K562 (cell line): ENCODE measurements around the gene C17orf50. TPM values are rescaled to one million over a fixed set of nuclear protein-coding genes. Genes with fewer than 3 reads are reported as not detected.

Source experiments
- ADNP ChIP-seq: fragments of 200-800 bp; sonication (Bioruptor generic); IDR thresholded peaks from 2 replicates; pipeline ENCODE4 v1.6.1; 2016; ENCODE audit warnings: missing genetic modification characterization, missing compliant biosample characterization
- CHD4 ChIP-seq: fragments of 200-600 bp; sonication (generic); IDR thresholded peaks from 3 replicates; pipeline ENCODE4 v1.6.1; 2012; ENCODE audit warnings: low read depth, mild to moderate bottlenecking, mixed read lengths, low read length, inconsistent platforms; ENCODE audit not compliant: insufficient read depth, insufficient replicate concordance, poor library complexity, severe bottlenecking
- ELF2 ChIP-seq: fragments of 250-450 bp; sonication (Bioruptor Pico); IDR thresholded peaks from 2 replicates; pipeline ENCODE4 v1.5.0; 2021; ENCODE audit warnings: mild to moderate bottlenecking
- ETV6 ChIP-seq, 3 experiments: fragments of 150-350 bp in 1 of 3; sonication (generic) in 1 of 3; formaldehyde crosslinking in 1 of 3; IDR thresholded peaks; 2 replicates each; pipeline versions ENCODE4 v1.6.1 to v1.8.0; 2014 to 2022; ENCODE audit warnings: borderline replicate concordance in 2 of 3, low read depth in 2 of 3, antibody characterized with exemption in 1 of 3, low read length in 1 of 3, mild to moderate bottlenecking in 1 of 3, missing genetic modification reagents in 1 of 3
- HDAC2 ChIP-seq: fragments of 450-650 bp; IDR thresholded peaks from 2 replicates; pipeline ENCODE4 v1.6.1; 2016; ENCODE audit warnings: mild to moderate bottlenecking
- MCM3 ChIP-seq: fragments of 450-650 bp; IDR thresholded peaks from 2 replicates; pipeline ENCODE4 v1.6.1; 2016
- MEIS2 ChIP-seq: fragments of 450-650 bp; IDR thresholded peaks from 2 replicates; pipeline ENCODE4 v1.6.1; 2014; ENCODE audit warnings: mild to moderate bottlenecking; ENCODE audit not compliant: partially characterized antibody
- RBM25 ChIP-seq: fragments of 200-400 bp; formaldehyde crosslinking; IDR thresholded peaks from 2 replicates; pipeline ENCODE4 v1.6.1; 2018; ENCODE audit warnings: low read length, low read depth, moderate library complexity; ENCODE audit not compliant: severe bottlenecking
- SAFB ChIP-seq: fragments of 200-400 bp; formaldehyde crosslinking; IDR thresholded peaks from 2 replicates; pipeline ENCODE4 v1.6.1; 2017; ENCODE audit warnings: low read depth, low read length, borderline replicate concordance
- SIN3A ChIP-seq, 2 experiments: fragments of 150-350 bp in 1 of 2; IDR thresholded peaks; 2 replicates each; pipeline ENCODE4 v1.6.1; 2011 to 2016; ENCODE audit warnings: borderline replicate concordance in 2 of 2, low read depth in 2 of 2, low read length in 2 of 2, mild to moderate bottlenecking in 2 of 2, moderate library complexity in 2 of 2; ENCODE audit not compliant: control insufficient read depth in 1 of 2
- SIRT6 ChIP-seq: IDR thresholded peaks from one replicate; pipeline ENCODE4 v1.6.1; 2012; ENCODE audit warnings: low read depth, mild to moderate bottlenecking, control low read depth, inconsistent platforms, low read length, moderate library complexity
- TBL1XR1 ChIP-seq, 2 experiments: IDR thresholded peaks; 2 replicates each; pipeline ENCODE4 v1.6.1; 2012; ENCODE audit warnings: improper control_type of control experiment in 2 of 2, low read length in 2 of 2, mild to moderate bottlenecking in 1 of 2
- ZFP1 ChIP-seq: fragments of 450-650 bp; formaldehyde crosslinking; IDR thresholded peaks from 2 replicates; pipeline ENCODE4 v1.4.0; 2020; ENCODE audit warnings: mild to moderate bottlenecking, mixed read lengths
- ZNF436 ChIP-seq: fragments of 250-450, 450-650 bp; sonication (Bioruptor Pico); formaldehyde crosslinking; IDR thresholded peaks from 2 replicates; pipeline ENCODE4 v1.7.0; 2020; ENCODE audit warnings: mild to moderate bottlenecking
- polyA plus RNA-seq, 8 experiments: library from polyadenylated mRNA; depleted of rRNA in 4 of 8; stranded (reverse) in 5 of 8; unstranded in 3 of 8; fragments of >200 nt; fragmentation: Nextera tagmentation in 2 of 8; fragmentation: Illumina TruSeq in 1 of 8; extraction: Ambion mirVana in 2 of 8; extraction: Trizol in 1 of 8; gene quantifications; 2 replicates each; pipeline versions ENCODE4 v1.2.1 to v1.2.3, GENCODE V29; 2011 to 2014; ENCODE audit warnings: inconsistent platforms in 1 of 8, missing spikeins in 1 of 8
- total RNA-seq, 7 experiments: library from RNA; depleted of rRNA in 6 of 7; stranded (reverse); fragments of >200 nt in 6 of 7; fragmentation: Illumina TruSeq in 2 of 7; extraction: Trizol in 2 of 7; gene quantifications; 2 replicates each; pipeline versions ENCODE4 v1.2.1 to v1.2.3, GENCODE V29; 2011 to 2021; ENCODE audit warnings: low replicate concordance in 1 of 7
- TF ChIP-seq, protein P1 (sequence below): fragments of 450-650 bp; IDR thresholded peaks from 2 replicates; pipeline ENCODE4 v1.6.1; 2016; ENCODE audit warnings: low read depth, mild to moderate bottlenecking, moderate library complexity
- TF ChIP-seq, protein P2 (sequence below), 2 experiments: fragments of 450-650 bp in 1 of 2; sonication (generic) in 1 of 2; formaldehyde crosslinking; conservative IDR thresholded peaks; 2 replicates each; pipeline versions ENCODE4 v1.4.0 to v1.8.1; 2020 to 2022; ENCODE audit warnings: mild to moderate bottlenecking in 1 of 2, missing genetic modification reagents in 1 of 2
- TF ChIP-seq, protein P3 (sequence below): fragments of 250-450 bp; sonication (Bioruptor Pico); IDR thresholded peaks from 2 replicates; pipeline ENCODE4 v1.5.1; 2021; ENCODE audit warnings: mild to moderate bottlenecking
- TF ChIP-seq, protein P4 (sequence below): sonication (generic); formaldehyde crosslinking; IDR thresholded peaks from 2 replicates; pipeline ENCODE4 v1.8.0; 2022; ENCODE audit warnings: mild to moderate bottlenecking, missing genetic modification reagents

C17orf50 gene
- total and polyA plus RNA-seq, 9 of the 15 experiments (the other 6 are each of a cell fraction or from before 2014, with no cell fraction given) = not detected

DNA sequence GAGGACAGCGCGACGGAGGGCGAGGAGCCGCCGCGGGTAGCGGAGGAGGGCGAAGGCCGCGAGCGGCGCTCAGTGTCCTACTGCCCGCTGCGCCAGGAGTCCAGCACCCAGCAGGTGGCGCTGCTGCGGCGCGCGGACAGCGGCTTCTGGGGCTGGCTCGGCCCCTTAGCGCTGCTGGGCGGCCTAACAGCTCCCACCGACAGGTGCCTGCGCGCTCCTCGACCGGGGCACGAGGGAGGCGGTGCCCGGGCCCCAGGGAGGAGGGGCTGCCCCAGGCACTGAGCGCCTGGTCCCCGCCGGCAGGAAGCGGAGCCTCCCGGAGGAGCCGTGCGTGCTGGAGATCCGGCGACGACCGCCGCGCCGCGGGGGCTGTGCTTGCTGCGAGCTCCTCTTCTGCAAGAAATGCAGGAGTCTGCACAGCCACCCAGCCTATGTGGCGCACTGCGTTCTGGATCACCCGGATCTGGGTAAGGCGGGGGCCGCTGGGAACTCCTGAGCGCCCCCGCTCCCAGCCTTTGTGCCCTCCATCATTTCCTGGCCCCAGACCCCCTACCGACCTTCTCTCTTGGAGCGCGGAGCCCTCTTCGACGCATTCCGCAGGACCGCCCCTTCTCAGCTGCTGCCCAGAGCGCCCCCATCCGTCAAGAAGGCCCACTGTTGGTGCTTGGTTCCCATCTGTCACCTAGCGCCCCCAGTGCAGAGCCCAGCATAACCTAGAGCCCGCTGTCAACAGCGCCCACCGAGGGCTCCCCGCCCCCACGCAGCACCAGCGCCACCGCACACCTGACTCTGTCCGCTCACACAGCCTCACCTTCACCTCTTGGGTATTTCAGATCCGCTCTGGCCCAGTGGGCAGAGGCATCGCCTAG is 3.7 kb downstream of the C17orf50 start (continued):
- TF ChIP-seq, protein P1, sequence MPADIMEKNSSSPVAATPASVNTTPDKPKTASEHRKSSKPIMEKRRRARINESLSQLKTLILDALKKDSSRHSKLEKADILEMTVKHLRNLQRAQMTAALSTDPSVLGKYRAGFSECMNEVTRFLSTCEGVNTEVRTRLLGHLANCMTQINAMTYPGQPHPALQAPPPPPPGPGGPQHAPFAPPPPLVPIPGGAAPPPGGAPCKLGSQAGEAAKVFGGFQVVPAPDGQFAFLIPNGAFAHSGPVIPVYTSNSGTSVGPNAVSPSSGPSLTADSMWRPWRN = no peak
- TF ChIP-seq CHD4 (no peak), ETV6 (IDR thresholded peaks at IDR 0.05; ENCODE audit: borderline replicate concordance in 1 of 2, low read depth in 2 of 2, low read length in 1 of 2) (no peak), ETV6 (CRISPR knock-in tag; IDR thresholded peaks at IDR 0.05; ENCODE audit: borderline replicate concordance) (no peak), SAFB (peak; percentile 11; the same call in 1 of the 2 replicates), ZNF436 (CRISPR knock-in tag) (no peak), RBM25 (peak; percentile 61), ADNP (no peak), ZFP1 (CRISPR knock-in tag) (no peak), TBL1XR1 (IDR thresholded peaks at IDR 0.05; ENCODE audit: low read length in 2 of 2) (0 out of 4 replicates have a peak, but pooled peaks of 1 of the 2 experiments have one; percentile 26), MCM3 (no peak), SIRT6 (no peak), HDAC2 (no peak), MEIS2 (peak; percentile 6), SIN3A (IDR thresholded peaks at IDR 0.05; ENCODE audit: borderline replicate concordance in 2 of 2, control insufficient read depth in 1 of 2, low read depth in 2 of 2, low read length in 2 of 2) (no peak), ELF2 (CRISPR knock-in tag) (no peak)
- TF ChIP-seq, protein P2, sequence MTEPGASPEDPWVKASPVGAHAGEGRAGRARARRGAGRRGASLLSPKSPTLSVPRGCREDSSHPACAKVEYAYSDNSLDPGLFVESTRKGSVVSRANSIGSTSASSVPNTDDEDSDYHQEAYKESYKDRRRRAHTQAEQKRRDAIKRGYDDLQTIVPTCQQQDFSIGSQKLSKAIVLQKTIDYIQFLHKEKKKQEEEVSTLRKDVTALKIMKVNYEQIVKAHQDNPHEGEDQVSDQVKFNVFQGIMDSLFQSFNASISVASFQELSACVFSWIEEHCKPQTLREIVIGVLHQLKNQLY (CRISPR knock-in tag; conservative IDR thresholded peaks at IDR 0.05) = no peak
- TF ChIP-seq, protein P3, sequence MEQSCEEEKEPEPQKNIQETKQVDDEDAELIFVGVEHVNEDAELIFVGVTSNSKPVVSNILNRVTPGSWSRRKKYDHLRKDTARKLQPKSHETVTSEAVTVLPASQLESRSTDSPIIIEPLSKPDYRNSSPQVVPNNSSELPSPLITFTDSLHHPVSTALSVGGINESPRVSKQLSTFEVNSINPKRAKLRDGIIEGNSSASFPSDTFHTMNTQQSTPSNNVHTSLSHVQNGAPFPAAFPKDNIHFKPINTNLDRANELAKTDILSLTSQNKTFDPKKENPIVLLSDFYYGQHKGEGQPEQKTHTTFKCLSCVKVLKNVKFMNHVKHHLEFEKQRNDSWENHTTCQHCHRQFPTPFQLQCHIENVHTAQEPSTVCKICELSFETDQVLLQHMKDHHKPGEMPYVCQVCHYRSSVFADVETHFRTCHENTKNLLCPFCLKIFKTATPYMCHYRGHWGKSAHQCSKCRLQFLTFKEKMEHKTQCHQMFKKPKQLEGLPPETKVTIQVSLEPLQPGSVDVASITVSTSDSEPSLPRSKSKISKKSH (CRISPR knock-in tag) = no peak
- TF ChIP-seq, protein P4, sequence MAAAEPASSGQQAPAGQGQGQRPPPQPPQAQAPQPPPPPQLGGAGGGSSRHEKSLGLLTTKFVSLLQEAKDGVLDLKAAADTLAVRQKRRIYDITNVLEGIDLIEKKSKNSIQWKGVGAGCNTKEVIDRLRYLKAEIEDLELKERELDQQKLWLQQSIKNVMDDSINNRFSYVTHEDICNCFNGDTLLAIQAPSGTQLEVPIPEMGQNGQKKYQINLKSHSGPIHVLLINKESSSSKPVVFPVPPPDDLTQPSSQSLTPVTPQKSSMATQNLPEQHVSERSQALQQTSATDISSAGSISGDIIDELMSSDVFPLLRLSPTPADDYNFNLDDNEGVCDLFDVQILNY = no peak
